Panc1 (cell line): ENCODE data around the gene MEP1A. TPM values are rescaled to one million over a fixed set of nuclear protein-coding genes. Genes with fewer than 3 reads are reported as not detected.

Source experiments
- ATAC-seq: fragments of 200-7000 bp; cut with Tn5 transposase; 2 replicates; pipeline ENCODE4 v1.9.1; 2020; ENCODE audit warnings: mild to moderate bottlenecking, moderate library complexity
- BruUV-seq: library from RNA; stranded (reverse); fragments of 400-500 nt; replicated peaks from 2 replicates; lab custom pipeline; 2021; lab: Mats Ljungman, UMichigan
- CTCF ChIA-PET: fragments of 300-600 bp; sonication (Branson Sonifier 250); formaldehyde crosslinking; loops from one replicate; lab custom pipeline; 2022; ENCODE audit warnings: antibody characterized with exemption; lab: Charles Lee
- POLR2A ChIA-PET: fragments of 300-600 bp; sonication (Branson Sonifier 250); formaldehyde crosslinking; loops from one replicate; lab custom pipeline; 2022; ENCODE audit warnings: antibody characterized with exemption; lab: Charles Lee
- DNase-seq: peaks from one replicate; pipeline ENCODE4 v3.0.0-alpha.2; 2010; ENCODE audit warnings: low read depth, low spot score
- H3K27ac ChIP-seq: 2 replicates; pipeline ENCODE4 v1.5.1; 2011; ENCODE audit warnings: mild to moderate bottlenecking, low read length, inconsistent platforms
- H3K27me3 ChIP-seq: fragments of 200-500 bp; sonication (Bioruptor generic); 2 replicates; pipeline ENCODE4 v1.6.0; 2014; ENCODE audit warnings: low read length, inconsistent platforms; ENCODE audit not compliant: control insufficient read depth, insufficient read depth
- H3K36me3 ChIP-seq: fragments of 200-500 bp; sonication (Bioruptor generic); 2 replicates; pipeline ENCODE4 v1.5.1; 2014; ENCODE audit warnings: inconsistent platforms, mild to moderate bottlenecking, low read length, moderate library complexity; ENCODE audit not compliant: control insufficient read depth, insufficient read depth
- H3K4me1 ChIP-seq: 2 replicates; pipeline ENCODE4 v1.5.1; 2011; ENCODE audit warnings: inconsistent platforms, mild to moderate bottlenecking, low read length, moderate library complexity; ENCODE audit not compliant: control insufficient read depth, insufficient read depth
- H3K4me3 ChIP-seq, 2 experiments: 2 replicates each; pipeline ENCODE4 v1.5.1; 2011 to 2012; ENCODE audit warnings: low read depth in 2 of 2, low read length in 2 of 2, mild to moderate bottlenecking in 2 of 2, inconsistent platforms in 1 of 2, moderate library complexity in 1 of 2
- H3K9me3 ChIP-seq: fragments of 200-500 bp; sonication (Bioruptor generic); 2 replicates; pipeline ENCODE4 v1.5.1; 2014; ENCODE audit warnings: low read depth, mild to moderate bottlenecking, inconsistent platforms, low read length, moderate library complexity; ENCODE audit not compliant: control insufficient read depth, insufficient read depth
- CTCF ChIP-seq: fragments of 450-650 bp; IDR thresholded peaks from 2 replicates; pipeline ENCODE4 v1.5.1; 2017; ENCODE audit warnings: mild to moderate bottlenecking
- POLR2AphosphoS5 ChIP-seq: IDR thresholded peaks from 2 replicates; pipeline ENCODE4 v1.6.1; 2012; ENCODE audit warnings: mild to moderate bottlenecking, low read depth, low read length, moderate library complexity
- REST ChIP-seq, 2 experiments: IDR thresholded peaks; 2 replicates each; pipeline ENCODE4 v1.6.1; 2011 to 2012; ENCODE audit warnings: low read depth in 2 of 2, control low read depth in 1 of 2, low read length in 1 of 2, mild to moderate bottlenecking in 1 of 2, moderate library complexity in 1 of 2; ENCODE audit not compliant: insufficient read depth in 1 of 2
- SIN3A ChIP-seq: IDR thresholded peaks from 2 replicates; pipeline ENCODE4 v1.6.1; 2012; ENCODE audit warnings: low read depth, mild to moderate bottlenecking, low read length, moderate library complexity, borderline replicate concordance; ENCODE audit not compliant: insufficient read depth
- TCF7L2 ChIP-seq: IDR thresholded peaks from 2 replicates; pipeline ENCODE4 v1.6.1; 2011; ENCODE audit warnings: mild to moderate bottlenecking, low read depth, low read length, inconsistent platforms
- in situ Hi-C: cut with HindIII; loops from 2 replicates; pipeline ENCODE4 v1.10.0; 2016; ENCODE audit warnings: low sequenced_read_pairs, low pct_unique_long_range_greater_than_20kb
- intact Hi-C: fragments of 100-400 bp; cut with micrococcal nuclease; formaldehyde crosslinking; loops from one replicate; pipeline ENCODE4 v1.10.0; 2022; ENCODE audit not compliant: unreplicated experiment
- total RNA-seq: library from RNA; stranded (reverse); gene quantifications from one replicate; pipeline ENCODE4 v1.2.1, GENCODE V29; 2021; ENCODE audit not compliant: unreplicated experiment

MEP1A gene
- total RNA-seq, 1 experiment from 2014 or later, result not detected

GRCh38 chr6:46863791-46864190, 70.6 kb downstream of the MEP1A start:
- CTCF ChIA-PET, result no interaction called here
- POLR2A ChIA-PET, result no interaction called here
- ATAC-seq (no peak), DNase-seq (no peak)
- no TSS peak for BruUV-seq
- Histone ChIP-seq H3K4me3 (no peak overlapping the region), H3K27me3 (no peaks in the 10 kb centered on the region; the same call in 1 of the 2 replicates), H3K27ac (no peak overlapping the region), H3K4me1 (no peaks in the 10 kb centered on the region), H3K36me3 (no peaks in the 10 kb centered on the region), H3K9me3 (no peaks in the 10 kb centered on the region)
- intact Hi-C loops (no loop called here), in situ Hi-C loops (no loop called here)
- TF ChIP-seq REST (IDR thresholded peaks at IDR 0.05; ENCODE audit: insufficient read depth in 1 of 2, low read depth in 2 of 2, low read length in 1 of 2) (no peak), POLR2AphosphoS5 (no peak), SIN3A (no peak), CTCF (no peak), TCF7L2 (no peak)

GRCh38 chr6:46865221-46865620, 72.0 kb downstream of the MEP1A start:
- in situ Hi-C loops, result no loop called here
- TF ChIP-seq CTCF (no peak), REST (IDR thresholded peaks at IDR 0.05; ENCODE audit: insufficient read depth in 1 of 2, low read depth in 2 of 2, low read length in 1 of 2) (no peak), POLR2AphosphoS5 (no peak), TCF7L2 (no peak), SIN3A (no peak)
- Histone ChIP-seq H3K4me3 (no peak overlapping the region), H3K9me3 (no peaks in the 10 kb centered on the region), H3K36me3 (no peaks in the 10 kb centered on the region), H3K27me3 (no peaks in the 10 kb centered on the region; the same call in 1 of the 2 replicates), H3K27ac (no peak overlapping the region), H3K4me1 (no peaks in the 10 kb centered on the region)
- ATAC-seq, result no peak
- no TSS peak for BruUV-seq
- no peak for DNase-seq
- intact Hi-C loops, result no loop called here
- CTCF ChIA-PET, result no interaction called here
- POLR2A ChIA-PET, result no interaction called here
